ENCODE results near the gene PAX4. TPM values are rescaled to one million over a fixed set of nuclear protein-coding genes. Genes with fewer than 3 reads are reported as not detected.

The PAX4 gene, protein sequence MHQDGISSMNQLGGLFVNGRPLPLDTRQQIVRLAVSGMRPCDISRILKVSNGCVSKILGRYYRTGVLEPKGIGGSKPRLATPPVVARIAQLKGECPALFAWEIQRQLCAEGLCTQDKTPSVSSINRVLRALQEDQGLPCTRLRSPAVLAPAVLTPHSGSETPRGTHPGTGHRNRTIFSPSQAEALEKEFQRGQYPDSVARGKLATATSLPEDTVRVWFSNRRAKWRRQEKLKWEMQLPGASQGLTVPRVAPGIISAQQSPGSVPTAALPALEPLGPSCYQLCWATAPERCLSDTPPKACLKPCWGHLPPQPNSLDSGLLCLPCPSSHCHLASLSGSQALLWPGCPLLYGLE
- total RNA-seq (2022; extraction: Qiagen RNA extraction): not detected in 5 replicates

GRCh38 chr7:127618042-127618441 is at the start of gene PAX4:
TSS of gene PAX4 (minus strand) at chr7:127618142. CDS start at chr7:127615928, 2,214 bp downstream.

DNA sequence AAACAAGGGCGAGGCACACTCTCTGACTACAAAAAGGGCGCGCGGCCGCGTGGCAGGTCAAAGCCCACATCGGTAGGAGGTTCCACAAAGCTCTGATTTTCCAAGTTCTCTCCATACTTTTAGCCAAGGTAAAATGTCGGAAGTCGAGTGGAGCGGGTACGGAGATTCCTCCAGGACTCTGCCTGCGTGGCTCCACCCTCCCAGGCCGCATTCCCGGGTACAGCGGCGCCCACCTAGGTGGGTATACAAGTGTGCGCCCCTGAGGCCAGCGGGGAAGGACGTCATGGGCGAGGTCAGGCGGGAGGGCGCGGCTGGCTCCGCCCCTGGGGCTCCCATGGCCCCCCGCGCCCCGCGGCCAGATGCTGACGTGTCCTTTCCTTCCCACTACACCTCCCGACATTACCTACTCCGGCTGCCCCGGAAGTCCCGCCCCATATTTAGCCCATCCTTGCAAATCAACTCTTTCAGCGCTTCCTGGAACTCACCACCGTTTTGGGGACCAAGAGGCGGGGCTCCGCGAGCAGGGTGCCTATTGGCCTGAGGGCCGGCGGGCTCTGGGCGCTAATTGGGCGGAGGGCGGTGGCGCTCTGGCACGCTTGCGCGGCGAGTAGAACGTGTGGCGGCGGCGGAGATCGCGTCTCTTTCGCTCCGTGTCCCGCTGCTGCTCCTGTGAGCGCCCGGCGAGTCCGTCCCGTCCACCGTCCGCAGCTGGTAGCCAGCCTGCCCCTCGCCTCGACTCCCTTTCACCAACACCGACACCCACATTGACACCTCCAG is 33.8 kb upstream of the PAX4 start, which contains the start of gene SND1:
Gene SND1 (plus strand): TSS at position 639 of the 777 bp plus-strand sequence. CDS start 180 bp downstream, outside the sequence.

DNA sequence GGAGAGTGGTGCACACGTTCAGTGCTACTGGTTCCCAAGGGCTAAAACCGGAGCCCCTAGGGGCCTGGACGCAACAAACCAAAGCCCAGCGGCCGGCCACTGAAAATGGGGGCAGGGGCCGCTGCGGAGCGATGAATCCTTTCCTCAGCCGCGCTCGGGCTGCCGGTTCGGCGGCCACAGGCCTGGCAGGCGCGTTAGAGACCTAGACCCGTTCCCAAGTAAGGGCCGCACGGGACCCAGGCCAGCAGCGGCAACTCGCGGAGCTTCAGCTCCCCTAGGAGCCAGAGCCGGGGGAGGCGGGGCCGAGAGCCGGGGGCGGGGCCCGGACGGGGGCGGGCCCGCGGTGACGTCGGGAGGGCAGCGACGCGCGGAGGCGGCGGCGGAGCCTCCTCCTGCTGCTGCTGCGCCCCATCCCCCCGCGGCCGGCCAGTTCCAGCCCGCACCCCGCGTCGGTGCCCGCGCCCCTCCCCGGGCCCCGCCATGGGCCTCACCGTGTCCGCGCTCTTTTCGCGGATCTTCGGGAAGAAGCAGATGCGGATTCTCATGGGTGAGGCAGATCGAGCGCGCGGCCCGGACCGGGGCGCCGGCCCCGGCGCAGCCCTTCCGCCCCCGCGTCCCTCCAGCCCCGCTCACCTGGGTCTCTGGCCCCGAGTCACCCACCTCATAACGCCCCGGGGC is 29.8 kb downstream of the PAX4 start, which contains the start of gene ARF5:
Gene ARF5 (plus strand): TSS at position 393 of the 678 bp plus-strand sequence. CDS start 88 bp downstream, at position 481.

GRCh38 chr7:127585044-127585953 is 32.6 kb downstream of the PAX4 start, which contains the start of gene GCC1:
TSS of gene GCC1 (minus strand) at chr7:127585596. CDS start at chr7:127585182, 414 bp downstream.

Other genes starting within 250 kb of the PAX4 start
- 10.1 to 16.3 TPM (median 12.4 TPM) in 5 replicates for gene ZNF800, start 225.4 kb downstream of the PAX4 start, total RNA-seq (2022; extraction: Qiagen RNA extraction)
- 14.0 to 15.8 TPM (median 14.7 TPM) in 5 replicates for gene GCC1, start 32.5 kb downstream of the PAX4 start, total RNA-seq (2022; extraction: Qiagen RNA extraction)
- gene ARF5, start 29.7 kb downstream of the PAX4 start, total RNA-seq (2022; extraction: Qiagen RNA extraction): 161 to 213 TPM (median 164 TPM) in 5 replicates
- gene FSCN3, start 24.4 kb downstream of the PAX4 start, total RNA-seq (2022; extraction: Qiagen RNA extraction): 0.09 to 0.19 TPM (median 0.16 TPM) in 3 of 5 replicates, not detected in the others
- 95.5 to 122 TPM (median 117 TPM) in 5 replicates for gene SND1, start 34.1 kb upstream of the PAX4 start, total RNA-seq (2022; extraction: Qiagen RNA extraction)